ENCODE data around the gene CTPS1.

CTPS1 gene

GRCh38 chr1:41032147-41032546, 52.7 kb downstream of the CTPS1 start:
- Histone ChIP-seq H3K4me2 (ENCODE audit: low read depth, low read length, poor library complexity, severe bottlenecking) (no peak overlapping the region), H3K36me3 (ENCODE audit: insufficient read depth, low read length) (peaks cover 85% of the 10 kb centered on the region), H2AFZ (ENCODE audit: low read length) (no peak overlapping the region)

GRCh38 chr1:41033272-41033671, 53.8 kb downstream of the CTPS1 start:
- peaks cover 85% of the 10 kb centered on the region for H3K36me3 ChIP-seq (ENCODE audit: insufficient read depth, low read length)
- no peaks in the 10 kb centered on the region for H3F3A ChIP-seq (ENCODE audit: low read depth)
- H3K9ac ChIP-seq (ENCODE audit: low read depth, low read length, poor library complexity, severe bottlenecking): no peak overlapping the region
- H2AFZ ChIP-seq (ENCODE audit: low read length): no peak overlapping the region
- no peaks in the 10 kb centered on the region for H3K79me2 ChIP-seq (ENCODE audit: insufficient read depth, low read length)
- H3K9me3 ChIP-seq (ENCODE audit: insufficient read depth, low read depth, low read length): no peaks in the 10 kb centered on the region
- H3K4me1 ChIP-seq (ENCODE audit: insufficient read depth, low read length, poor library complexity, severe bottlenecking): no peaks in the 10 kb centered on the region
- no peaks in the 10 kb centered on the region for H3K27me3 ChIP-seq (ENCODE audit: insufficient read depth, low read length, poor library complexity, severe bottlenecking)
- H3K4me3 ChIP-seq (ENCODE audit: low read length, poor library complexity, severe bottlenecking): no peak overlapping the region
- TF ChIP-seq CTCF (conservative IDR thresholded peaks at IDR 0.05; ENCODE audit: low read length) (no peak), EZH2phosphoT487 (IDR thresholded peaks at IDR 0.05; ENCODE audit: borderline replicate concordance) (no peak)
- H3K9me2 ChIP-seq (replicated peaks; ENCODE audit: low read depth, low read length): no peaks in the 10 kb centered on the region
- no peak overlapping the region for H3K4me2 ChIP-seq (ENCODE audit: low read depth, low read length, poor library complexity, severe bottlenecking)
- H4K20me1 ChIP-seq (ENCODE audit: insufficient read depth, low read length, poor library complexity, severe bottlenecking): no peaks in the 10 kb centered on the region

More at GRCh38 chr1:41032147-41032546, 52.7 kb downstream of the CTPS1 start:
- H3K9me2 ChIP-seq (replicated peaks; ENCODE audit: low read depth, low read length): no peaks in the 10 kb centered on the region
- no peaks in the 10 kb centered on the region for H3K27me3 ChIP-seq (ENCODE audit: insufficient read depth, low read length, poor library complexity, severe bottlenecking)
- H3K9me3 ChIP-seq (ENCODE audit: insufficient read depth, low read depth, low read length): no peaks in the 10 kb centered on the region
- H3K9ac ChIP-seq (ENCODE audit: low read depth, low read length, poor library complexity, severe bottlenecking): no peak overlapping the region
- H3F3A ChIP-seq (ENCODE audit: low read depth): no peaks in the 10 kb centered on the region
- H3K79me2 ChIP-seq (ENCODE audit: insufficient read depth, low read length): no peaks in the 10 kb centered on the region
- no peak overlapping the region for H3K4me3 ChIP-seq (ENCODE audit: low read length, poor library complexity, severe bottlenecking)
- no peaks in the 10 kb centered on the region for H3K4me1 ChIP-seq (ENCODE audit: insufficient read depth, low read length, poor library complexity, severe bottlenecking)
- TF ChIP-seq CTCF (conservative IDR thresholded peaks at IDR 0.05; ENCODE audit: low read length) (no peak), EZH2phosphoT487 (IDR thresholded peaks at IDR 0.05; ENCODE audit: borderline replicate concordance) (no peak)
- H4K20me1 ChIP-seq (ENCODE audit: insufficient read depth, low read length, poor library complexity, severe bottlenecking): no peaks in the 10 kb centered on the region

GRCh38 chr1:41037116-41037903, 57.8 kb downstream of the CTPS1 start:
- Histone ChIP-seq H3K9ac (ENCODE audit: low read depth, low read length, poor library complexity, severe bottlenecking) (no peak overlapping the region), H3F3A (ENCODE audit: low read depth) (no peaks in the 10 kb centered on the region), H3K4me2 (ENCODE audit: low read depth, low read length, poor library complexity, severe bottlenecking) (no peak overlapping the region), H3K36me3 (ENCODE audit: insufficient read depth, low read length) (peaks cover 87% of the 10 kb centered on the region; the same call in 1 of the 2 replicates), H3K4me3 (ENCODE audit: low read length, poor library complexity, severe bottlenecking) (no peak overlapping the region), H3K27me3 (ENCODE audit: insufficient read depth, low read length, poor library complexity, severe bottlenecking) (no peaks in the 10 kb centered on the region), H3K79me2 (ENCODE audit: insufficient read depth, low read length) (no peaks in the 10 kb centered on the region), H3K4me1 (ENCODE audit: insufficient read depth, low read length, poor library complexity, severe bottlenecking) (no peaks in the 10 kb centered on the region), H3K9me2 (replicated peaks; ENCODE audit: low read depth, low read length) (no peaks in the 10 kb centered on the region), H2AFZ (ENCODE audit: low read length) (no peak overlapping the region), H3K9me3 (ENCODE audit: insufficient read depth, low read depth, low read length) (no peaks in the 10 kb centered on the region), H4K20me1 (ENCODE audit: insufficient read depth, low read length, poor library complexity, severe bottlenecking) (no peaks in the 10 kb centered on the region)
- TF ChIP-seq EZH2phosphoT487 (IDR thresholded peaks at IDR 0.05; ENCODE audit: borderline replicate concordance) (no peak), CTCF (conservative IDR thresholded peaks at IDR 0.05; ENCODE audit: low read length) (no peak)

Data from Loucy (cell line).